Measurements from ENCODE around the gene AQP4.

The AQP4 gene

GRCh38 chr18:26840965-26841364 is 24.5 kb downstream of the AQP4 start:
- Histone ChIP-seq H3K36me3 (ENCODE audit: insufficient read depth, low read length) (no peaks in the 10 kb centered on the region), H3K4me1 (ENCODE audit: insufficient read depth, low read length, severe bottlenecking) (no peaks in the 10 kb centered on the region), H3K79me2 (ENCODE audit: insufficient read depth, low read length) (no peaks in the 10 kb centered on the region), H3K9ac (ENCODE audit: low read length) (no peak overlapping the region), H4K20me1 (ENCODE audit: insufficient read depth, low read length) (no peaks in the 10 kb centered on the region), H3K9me2 (ENCODE audit: low read depth, low read length) (no peaks in the 10 kb centered on the region), H3K4me2 (ENCODE audit: low read length) (no peak overlapping the region), H3K4me3 (ENCODE audit: low read depth, low read length, poor library complexity, severe bottlenecking) (no peak overlapping the region), H3F3A (ENCODE audit: insufficient read depth, low read length) (no peaks in the 10 kb centered on the region), H2AFZ (ENCODE audit: low read length) (no peak overlapping the region), H3K27ac (ENCODE audit: low read depth, low read length, poor library complexity, severe bottlenecking) (no peak overlapping the region), H3K27me3 (ENCODE audit: insufficient read depth, low read length) (no peaks in the 10 kb centered on the region), H3K9me3 (ENCODE audit: low read length) (no peaks in the 10 kb centered on the region)
- TF ChIP-seq CTCF (IDR thresholded peaks at IDR 0.05; ENCODE audit: low read length), result no peak
- no peak for TF ChIP-seq EZH2 (IDR thresholded peaks at IDR 0.05; ENCODE audit: borderline replicate concordance, low read length)

- TF ChIP-seq CTCF (IDR thresholded peaks at IDR 0.05; ENCODE audit: low read length), result no peak
- no peak for TF ChIP-seq EZH2 (IDR thresholded peaks at IDR 0.05; ENCODE audit: borderline replicate concordance, low read length)
- Histone ChIP-seq H3K4me3 (ENCODE audit: low read depth, low read length, poor library complexity, severe bottlenecking) (no peak overlapping the region), H3K27me3 (ENCODE audit: insufficient read depth, low read length) (no peaks in the 10 kb centered on the region), H4K20me1 (ENCODE audit: insufficient read depth, low read length) (no peaks in the 10 kb centered on the region), H3F3A (ENCODE audit: insufficient read depth, low read length) (no peaks in the 10 kb centered on the region), H3K9me3 (ENCODE audit: low read length) (no peaks in the 10 kb centered on the region), H3K27ac (ENCODE audit: low read depth, low read length, poor library complexity, severe bottlenecking) (no peak overlapping the region), H3K36me3 (ENCODE audit: insufficient read depth, low read length) (no peaks in the 10 kb centered on the region), H3K4me2 (ENCODE audit: low read length) (no peak overlapping the region), H3K9ac (ENCODE audit: low read length) (no peak overlapping the region), H3K4me1 (ENCODE audit: insufficient read depth, low read length, severe bottlenecking) (no peaks in the 10 kb centered on the region), H2AFZ (ENCODE audit: low read length) (no peak overlapping the region), H3K9me2 (ENCODE audit: low read depth, low read length) (no peaks in the 10 kb centered on the region), H3K79me2 (ENCODE audit: insufficient read depth, low read length) (no peaks in the 10 kb centered on the region)
Observed at GRCh38 chr18:26839609-26840008, 25.9 kb downstream of the AQP4 start.

- no peak overlapping the region for H3K9ac ChIP-seq (ENCODE audit: low read length)
- H3K9me2 ChIP-seq (ENCODE audit: low read depth, low read length), result no peaks in the 10 kb centered on the region
- H2AFZ ChIP-seq (ENCODE audit: low read length), result no peak overlapping the region
- H3K36me3 ChIP-seq (ENCODE audit: insufficient read depth, low read length), result no peaks in the 10 kb centered on the region
- no peaks in the 10 kb centered on the region for H3K9me3 ChIP-seq (ENCODE audit: low read length)
- H3F3A ChIP-seq (ENCODE audit: insufficient read depth, low read length), result no peaks in the 10 kb centered on the region
- H3K4me2 ChIP-seq (ENCODE audit: low read length), result no peak overlapping the region
- no peak overlapping the region for H3K27ac ChIP-seq (ENCODE audit: low read depth, low read length, poor library complexity, severe bottlenecking)
- H4K20me1 ChIP-seq (ENCODE audit: insufficient read depth, low read length), result no peaks in the 10 kb centered on the region
- no peak overlapping the region for H3K4me3 ChIP-seq (ENCODE audit: low read depth, low read length, poor library complexity, severe bottlenecking)
- no peak for TF ChIP-seq CTCF (IDR thresholded peaks at IDR 0.05; ENCODE audit: low read length)
- no peak for TF ChIP-seq EZH2 (IDR thresholded peaks at IDR 0.05; ENCODE audit: borderline replicate concordance, low read length)
- no peaks in the 10 kb centered on the region for H3K4me1 ChIP-seq (ENCODE audit: insufficient read depth, low read length, severe bottlenecking)
- no peaks in the 10 kb centered on the region for H3K79me2 ChIP-seq (ENCODE audit: insufficient read depth, low read length)
- H3K27me3 ChIP-seq (ENCODE audit: insufficient read depth, low read length), result no peaks in the 10 kb centered on the region
Observed at GRCh38 chr18:26832302-26832701, 33.2 kb downstream of the AQP4 start.
